Measurements from ENCODE around the gene EIF2S1. TPM values are rescaled to one million over a fixed set of nuclear protein-coding genes. Genes with fewer than 3 reads are reported as not detected.

Gene EIF2S1
- total and polyA plus RNA-seq, 4 donors: 22.5 to 109 (median 58.5) TPM

- TF ChIP-seq, protein P1, sequence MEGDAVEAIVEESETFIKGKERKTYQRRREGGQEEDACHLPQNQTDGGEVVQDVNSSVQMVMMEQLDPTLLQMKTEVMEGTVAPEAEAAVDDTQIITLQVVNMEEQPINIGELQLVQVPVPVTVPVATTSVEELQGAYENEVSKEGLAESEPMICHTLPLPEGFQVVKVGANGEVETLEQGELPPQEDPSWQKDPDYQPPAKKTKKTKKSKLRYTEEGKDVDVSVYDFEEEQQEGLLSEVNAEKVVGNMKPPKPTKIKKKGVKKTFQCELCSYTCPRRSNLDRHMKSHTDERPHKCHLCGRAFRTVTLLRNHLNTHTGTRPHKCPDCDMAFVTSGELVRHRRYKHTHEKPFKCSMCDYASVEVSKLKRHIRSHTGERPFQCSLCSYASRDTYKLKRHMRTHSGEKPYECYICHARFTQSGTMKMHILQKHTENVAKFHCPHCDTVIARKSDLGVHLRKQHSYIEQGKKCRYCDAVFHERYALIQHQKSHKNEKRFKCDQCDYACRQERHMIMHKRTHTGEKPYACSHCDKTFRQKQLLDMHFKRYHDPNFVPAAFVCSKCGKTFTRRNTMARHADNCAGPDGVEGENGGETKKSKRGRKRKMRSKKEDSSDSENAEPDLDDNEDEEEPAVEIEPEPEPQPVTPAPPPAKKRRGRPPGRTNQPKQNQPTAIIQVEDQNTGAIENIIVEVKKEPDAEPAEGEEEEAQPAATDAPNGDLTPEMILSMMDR (IDR thresholded peaks at IDR 0.05; ENCODE audit: control extremely low read depth, extremely low read depth): peak; percentile 83
- no peak overlapping the region for H3K9ac ChIP-seq (ENCODE audit: insufficient read depth in 1 of 2, low read length in 2 of 2)
- H3K36me3 ChIP-seq (ENCODE audit: control insufficient read depth in 4 of 4, insufficient read depth in 4 of 4, low read length in 4 of 4): no peaks in the 10 kb centered on the region
- H3K9me3 ChIP-seq (ENCODE audit: control insufficient read depth in 4 of 4, insufficient read depth in 3 of 4, low read length in 3 of 4): no peaks in the 10 kb centered on the region
- no peaks in the 10 kb centered on the region for H3K27me3 ChIP-seq (ENCODE audit: control insufficient read depth in 3 of 3, insufficient read depth in 3 of 3, low read length in 2 of 3)
- 35 to 36% methylated on average over 30 of the region's 30 CpGs for WGBS, 2 donors
- no peak overlapping the region for H3K4me3 ChIP-seq
- H3K4me1 ChIP-seq (ENCODE audit: control insufficient read depth in 5 of 5, insufficient read depth in 5 of 5, low read length in 5 of 5): no peaks in the 10 kb centered on the region
- no peak overlapping the region for H3K27ac ChIP-seq (ENCODE audit: low read depth in 1 of 2, low read length in 1 of 2)
- ATAC-seq (ENCODE audit: insufficient read depth, low FRiP score) (peak; percentile 87), DNase-seq (peak; percentile 85 to 88 (median 86))
Measured at GRCh38 chr14:67426983-67427606, 67.0 kb downstream of the EIF2S1 start.

DNA sequence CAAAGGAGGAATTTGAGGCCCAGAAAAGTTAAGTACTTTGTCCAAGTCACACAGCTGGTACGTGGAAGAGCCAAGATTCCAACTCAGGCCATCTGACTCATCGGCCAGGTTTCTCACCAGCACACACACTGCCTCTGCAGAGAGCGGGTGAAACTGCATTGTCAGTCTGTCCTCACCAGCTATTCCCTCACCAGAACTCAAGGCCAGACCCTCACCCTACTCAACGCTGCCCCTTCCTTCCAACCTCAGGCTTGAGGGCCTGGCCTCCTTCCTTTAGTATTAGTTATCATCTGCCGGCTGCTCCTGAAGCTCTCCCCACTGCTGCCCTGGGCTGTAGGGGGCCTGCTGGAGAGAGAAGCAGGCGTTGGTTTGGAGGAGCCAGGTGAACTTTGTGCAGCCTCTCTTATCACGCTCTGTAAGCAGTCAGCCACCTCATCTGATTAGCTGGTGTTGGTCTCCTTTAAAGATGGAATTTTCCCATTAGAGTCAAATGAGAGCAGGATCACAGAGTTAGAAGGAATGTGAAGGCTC is 68.4 kb downstream of the EIF2S1 start:
- H3K4me3 ChIP-seq: no peak overlapping the region
- TF ChIP-seq, protein P1 (IDR thresholded peaks at IDR 0.05; ENCODE audit: control extremely low read depth, extremely low read depth): no peak
- H3K9me3 ChIP-seq (ENCODE audit: control insufficient read depth in 4 of 4, insufficient read depth in 3 of 4, low read length in 3 of 4): no peaks in the 10 kb centered on the region
- H3K36me3 ChIP-seq (ENCODE audit: control insufficient read depth in 4 of 4, insufficient read depth in 4 of 4, low read length in 4 of 4): no peaks in the 10 kb centered on the region
- ATAC-seq (ENCODE audit: insufficient read depth, low FRiP score): no peak
- no peak for DNase-seq
- H3K4me1 ChIP-seq (ENCODE audit: control insufficient read depth in 5 of 5, insufficient read depth in 5 of 5, low read length in 5 of 5): no peaks in the 10 kb centered on the region
- 81 to 90% methylated on average over 7 of the region's 7 CpGs for WGBS, 2 donors
- H3K27ac ChIP-seq (ENCODE audit: low read depth in 1 of 2, low read length in 1 of 2): no peak overlapping the region
- H3K27me3 ChIP-seq (ENCODE audit: control insufficient read depth in 3 of 3, insufficient read depth in 3 of 3, low read length in 2 of 3): peaks cover 0 to 2% (median 0%) of the 10 kb centered on the region in 3 donors
- H3K9ac ChIP-seq (ENCODE audit: insufficient read depth in 1 of 2, low read length in 2 of 2): no peak overlapping the region

GRCh38 chr14:67429510-67430205 is 69.5 kb downstream of the EIF2S1 start:
- 83 to 84% methylated on average over 9 of the region's 9 CpGs for WGBS, 2 donors
- no peak overlapping the region for H3K4me3 ChIP-seq
- TF ChIP-seq, protein P1 (IDR thresholded peaks at IDR 0.05; ENCODE audit: control extremely low read depth, extremely low read depth): no peak
- H3K27me3 ChIP-seq (ENCODE audit: control insufficient read depth in 3 of 3, insufficient read depth in 3 of 3, low read length in 2 of 3): peaks cover 0 to 2% (median 0%) of the 10 kb centered on the region in 3 donors
- ATAC-seq (ENCODE audit: insufficient read depth, low FRiP score) (no peak), DNase-seq (no peak)
- H3K27ac ChIP-seq (ENCODE audit: low read depth in 1 of 2, low read length in 1 of 2): no peak overlapping the region
- H3K9me3 ChIP-seq (ENCODE audit: control insufficient read depth in 4 of 4, insufficient read depth in 3 of 4, low read length in 3 of 4): no peaks in the 10 kb centered on the region
- H3K4me1 ChIP-seq (ENCODE audit: control insufficient read depth in 5 of 5, insufficient read depth in 5 of 5, low read length in 5 of 5): no peaks in the 10 kb centered on the region
- no peaks in the 10 kb centered on the region for H3K36me3 ChIP-seq (ENCODE audit: control insufficient read depth in 4 of 4, insufficient read depth in 4 of 4, low read length in 4 of 4)
- H3K9ac ChIP-seq (ENCODE audit: insufficient read depth in 1 of 2, low read length in 2 of 2): no peak overlapping the region
